GM23338 (cell line): Measurements from ENCODE around the gene COL9A1. TPM values are rescaled to one million over a fixed set of nuclear protein-coding genes. Genes with fewer than 3 reads are reported as not detected.

ENCODE experiments used
- ATAC-seq: fragments of 200-7000 bp; cut with Tn5 transposase; 3 replicates; pipeline ENCODE4 v1.9.1; 2020
- DNase-seq: peaks from one replicate; pipeline ENCODE4 v3.0.0-alpha.2; 2015; ENCODE audit warnings: low spot score
- H2AFZ ChIP-seq: fragments of 200-600 bp; sonication (generic); 2 replicates; pipeline ENCODE4 v1.8.0; 2016; ENCODE audit warnings: antibody characterized with exemption, mild to moderate bottlenecking, moderate library complexity
- H3F3A ChIP-seq: fragments of 200-600 bp; sonication (generic); replicated peaks from 2 replicates; pipeline ENCODE4 v1.8.0; 2017; ENCODE audit warnings: antibody characterized with exemption, mixed run types, low read depth
- H3K27ac ChIP-seq: fragments of 200-600 bp; sonication (generic); 2 replicates; pipeline ENCODE4 v1.6.1; 2016; ENCODE audit warnings: low read depth
- H3K27me3 ChIP-seq: fragments of 200-600 bp; sonication (generic); 2 replicates; pipeline ENCODE4 v1.8.0; 2016; ENCODE audit warnings: mild to moderate bottlenecking, mixed run types, moderate library complexity; ENCODE audit not compliant: insufficient read depth
- H3K36me3 ChIP-seq: fragments of 200-600 bp; sonication (generic); 2 replicates; pipeline ENCODE4 v1.8.0; 2016; ENCODE audit warnings: mild to moderate bottlenecking; ENCODE audit not compliant: insufficient read depth
- H3K4me1 ChIP-seq: fragments of 200-600 bp; sonication (generic); 2 replicates; pipeline ENCODE4 v1.8.0; 2016; ENCODE audit warnings: mild to moderate bottlenecking, moderate library complexity; ENCODE audit not compliant: insufficient read depth
- H3K4me2 ChIP-seq: fragments of 200-600 bp; sonication (generic); 2 replicates; pipeline ENCODE4 v1.7.1; 2017; ENCODE audit warnings: mixed run types
- H3K4me3 ChIP-seq: fragments of 200-600 bp; sonication (generic); 2 replicates; pipeline ENCODE4 v1.6.1; 2016; ENCODE audit warnings: mixed run types
- H3K79me2 ChIP-seq: fragments of 200-600 bp; sonication (generic); replicated peaks from 2 replicates; pipeline ENCODE4 v1.8.0; 2017; ENCODE audit warnings: mild to moderate bottlenecking; ENCODE audit not compliant: insufficient read depth
- H3K9me2 ChIP-seq: fragments of 200-600 bp; sonication (generic); 2 replicates; pipeline ENCODE4 v1.8.0; 2017; ENCODE audit not compliant: insufficient read depth
- H4K20me1 ChIP-seq: fragments of 200-600 bp; sonication (generic); replicated peaks from 2 replicates; pipeline ENCODE4 v1.8.0; 2017; ENCODE audit warnings: mild to moderate bottlenecking; ENCODE audit not compliant: insufficient read depth
- H3K27ac Mint-ChIP-seq: 2 replicates; pipeline ENCODE4 v1.8.0; 2020; ENCODE audit warnings: inconsistent platforms, mild to moderate bottlenecking, moderate library complexity, mixed read lengths
- H3K27me3 Mint-ChIP-seq: 3 replicates; pipeline ENCODE4 v1.8.0; 2022; ENCODE audit warnings: low read depth, mild to moderate bottlenecking, moderate library complexity, mixed read lengths, inconsistent platforms; ENCODE audit not compliant: insufficient read depth, poor library complexity
- H3K36me3 Mint-ChIP-seq: 3 replicates; pipeline ENCODE4 v1.8.0; 2021; ENCODE audit warnings: low read depth, mild to moderate bottlenecking, inconsistent platforms, moderate library complexity, mixed read lengths
- H3K4me1 Mint-ChIP-seq: 3 replicates; pipeline ENCODE4 v1.8.0; 2020; ENCODE audit warnings: mild to moderate bottlenecking, inconsistent platforms, mixed read lengths
- H3K4me3 Mint-ChIP-seq: 3 replicates; pipeline ENCODE4 v1.8.0; 2021; ENCODE audit warnings: moderate library complexity, mild to moderate bottlenecking, inconsistent platforms, mixed read lengths
- H3K9me3 Mint-ChIP-seq: 3 replicates; pipeline ENCODE4 v1.8.0; 2020; ENCODE audit warnings: moderate library complexity, mild to moderate bottlenecking, inconsistent platforms, mixed read lengths
- CREB1 ChIP-seq: fragments of 250-450 bp; sonication (Bioruptor Pico); IDR thresholded peaks from 2 replicates; pipeline ENCODE4 v1.5.0; 2020; ENCODE audit warnings: low read depth, mild to moderate bottlenecking, moderate library complexity
- CTCF ChIP-seq, 2 experiments: fragments of 200-600 bp in 1 of 2; sonication (generic) in 1 of 2; conservative IDR thresholded peaks; 2 replicates each; pipeline versions ENCODE4 v1.5.1 to v1.6.1; 2016 to 2017; ENCODE audit warnings: antibody characterized with exemption in 2 of 2, low read depth in 2 of 2, mild to moderate bottlenecking in 2 of 2, moderate library complexity in 1 of 2
- ETS1 ChIP-seq: IDR thresholded peaks from 2 replicates; pipeline ENCODE4 v1.6.1; 2016; ENCODE audit warnings: antibody characterized with exemption
- EZH2 ChIP-seq: fragments of 200-600 bp; sonication (generic); IDR thresholded peaks from one replicate; pipeline ENCODE4 v1.8.0; 2017; ENCODE audit warnings: antibody characterized with exemption, mild to moderate bottlenecking, low read depth; ENCODE audit not compliant: unreplicated experiment
- EZH2phosphoT487 ChIP-seq: fragments of 200-600 bp; sonication (generic); IDR thresholded peaks from one replicate; pipeline ENCODE4 v1.8.1; 2018; ENCODE audit warnings: antibody characterized with exemption; ENCODE audit not compliant: unreplicated experiment
- JUNB ChIP-seq: IDR thresholded peaks from one replicate; pipeline ENCODE4 v1.6.1; 2016; ENCODE audit warnings: antibody characterized with exemption; ENCODE audit not compliant: unreplicated experiment
- NANOG ChIP-seq: IDR thresholded peaks from 2 replicates; pipeline ENCODE4 v1.6.1; 2016; ENCODE audit warnings: antibody characterized with exemption, borderline replicate concordance
- POLR2AphosphoS5 ChIP-seq: IDR thresholded peaks from 2 replicates; pipeline ENCODE4 v1.6.1; 2016; ENCODE audit warnings: antibody characterized with exemption, low read depth
- REST ChIP-seq: IDR thresholded peaks from one replicate; pipeline ENCODE4 v1.6.1; 2018; ENCODE audit warnings: antibody characterized with exemption; ENCODE audit not compliant: unreplicated experiment
- STAT1 ChIP-seq: IDR thresholded peaks from one replicate; pipeline ENCODE4 v1.6.1; 2016; ENCODE audit warnings: antibody characterized with exemption; ENCODE audit not compliant: unreplicated experiment
- ZNF114 ChIP-seq: fragments of 250-450 bp; sonication (Bioruptor Pico); IDR thresholded peaks from 2 replicates; pipeline ENCODE4 v1.5.0; 2020; ENCODE audit warnings: mild to moderate bottlenecking, moderate library complexity
- ZNF331 ChIP-seq: fragments of 250-450 bp; sonication (Bioruptor Pico); IDR thresholded peaks from 2 replicates; pipeline ENCODE4 v1.5.0; 2020; ENCODE audit warnings: low read depth, mild to moderate bottlenecking, moderate library complexity
- polyA plus RNA-seq: library from polyadenylated mRNA; unstranded; fragments of >200 nt; fragmentation: Nextera tagmentation; extraction: Ambion mirVana; gene quantifications from 2 replicates; pipeline ENCODE4 v1.2.1, GENCODE V29; 2016
- total RNA-seq: library from RNA; depleted of rRNA; stranded (reverse); fragments of >200 nt; shearing (Covaris generic); gene quantifications from 2 replicates; pipeline ENCODE4 v1.2.3, GENCODE V29; 2014

Gene COL9A1
- total and polyA plus RNA-seq, 2 experiments from 2014 or later: 16.0 to 20.3 TPM

- Mint-ChIP-seq H3K4me1 (peaks cover 12% of the 10 kb centered on the region), H3K4me3 (no peak overlapping the region)
- ATAC-seq: no peak
Measured at GRCh38 chr6:70246118-70246517, 56.8 kb downstream of the COL9A1 start.

More at GRCh38 chr6:70246118-70246517, 56.8 kb downstream of the COL9A1 start:
- TF ChIP-seq EZH2: no peak
- TF ChIP-seq REST: no peak
- no peak for TF ChIP-seq ZNF114
- TF ChIP-seq CREB1 (CRISPR knock-in tag): no peak
- no peak for TF ChIP-seq CTCF (conservative IDR thresholded peaks at IDR 0.05; ENCODE audit: low read depth in 2 of 2)
- TF ChIP-seq POLR2AphosphoS5: no peak
- no peak for TF ChIP-seq JUNB
- TF ChIP-seq STAT1: no peak
- no peak for TF ChIP-seq NANOG
- no peak for TF ChIP-seq EZH2phosphoT487
- no peak for TF ChIP-seq ETS1
- no peak for TF ChIP-seq ZNF331
- no peaks in the 10 kb centered on the region for H4K20me1 ChIP-seq
- peaks cover 4% of the 10 kb centered on the region; the same call in 2 of the 3 replicates for H3K36me3 Mint-ChIP-seq
- H2AFZ ChIP-seq: no peak overlapping the region; the same call in 1 of the 2 replicates
- H3K4me2 ChIP-seq: no peak overlapping the region
- peaks cover 8% of the 10 kb centered on the region; the same call in 1 of the 2 replicates for H3K4me1 ChIP-seq
- no peaks in the 10 kb centered on the region for H3F3A ChIP-seq
- no peak overlapping the region for H3K27ac Mint-ChIP-seq
- no peaks in the 10 kb centered on the region for H3K27me3 Mint-ChIP-seq
- no peak overlapping the region for H3K4me3 ChIP-seq
- no peaks in the 10 kb centered on the region for H3K36me3 ChIP-seq
- H3K79me2 ChIP-seq: no peaks in the 10 kb centered on the region
- no peaks in the 10 kb centered on the region for H3K9me3 Mint-ChIP-seq
- no peaks in the 10 kb centered on the region for H3K9me2 ChIP-seq
- peak; percentile 16 for DNase-seq
- no peak overlapping the region for H3K27ac ChIP-seq
- no peaks in the 10 kb centered on the region for H3K27me3 ChIP-seq
